Measurements from ENCODE around the gene MRPL52. TPM values are rescaled to one million over a fixed set of nuclear protein-coding genes. Genes with fewer than 3 reads are reported as not detected.
A peak's percentile ranks its signal among the peaks of the same experiment; 100 is the strongest.

The MRPL52 gene
- total and polyA plus RNA-seq, 12 donors = 90.1 to 300 (median 113) TPM

GRCh38 chr14:22798528-22798927 is 31.2 kb upstream of the MRPL52 start:
- intact Hi-C loops (cut with DNase I) = no loop called here
- WGBS, 2 donors = 62 to 64% methylated on average over 2 of the region's 2 CpGs
- ATAC-seq (peak in 2 of 8 donors; percentile 31 to 47), DNase-seq (no peak)
- Histone ChIP-seq H3K4me1 (peaks cover 0 to 45% (median 0%) of the 10 kb centered on the region in 9 donors), H3K27ac (peak overlapping the region in 1 of 10 donors; percentile 64), H3K36me3 (no peaks in the 10 kb centered on the region), H3K9me3 (no peaks in the 10 kb centered on the region), H3K27me3 (no peaks in the 10 kb centered on the region), H3K4me3 (no peak overlapping the region)
- TF ChIP-seq CTCF (IDR thresholded peaks at IDR 0.05) = no peak

- Histone ChIP-seq H3K27me3 (no peaks in the 10 kb centered on the region), H3K4me1 (peaks cover 0 to 53% (median 0%) of the 10 kb centered on the region in 9 donors), H3K9me3 (no peaks in the 10 kb centered on the region), H3K27ac (no peak overlapping the region), H3K4me3 (no peak overlapping the region), H3K36me3 (no peaks in the 10 kb centered on the region)
- intact Hi-C loops (cut with DNase I) = no loop called here
- TF ChIP-seq CTCF (IDR thresholded peaks at IDR 0.05) = no peak
- WGBS, 2 donors = 91 to 93% methylated on average over 10 of the region's 10 CpGs
- DNase-seq (no peak), ATAC-seq (no peak)
Observed at GRCh38 chr14:22800346-22800745, 29.3 kb upstream of the MRPL52 start.

- Histone ChIP-seq H3K9me3 (no peaks in the 10 kb centered on the region), H3K27ac (no peak overlapping the region), H3K36me3 (no peaks in the 10 kb centered on the region), H3K4me3 (no peak overlapping the region), H3K27me3 (no peaks in the 10 kb centered on the region), H3K4me1 (peaks cover 0 to 53% (median 0%) of the 10 kb centered on the region in 9 donors)
- TF ChIP-seq CTCF (IDR thresholded peaks at IDR 0.05) = no peak
- DNase-seq (no peak), ATAC-seq (no peak)
- intact Hi-C loops (cut with DNase I) = no loop called here
- 75 to 79% methylated on average over 8 of the region's 8 CpGs for WGBS, 2 donors
Observed at GRCh38 chr14:22801716-22802115, 28.0 kb upstream of the MRPL52 start.

- no peak overlapping the region for H3K4me3 ChIP-seq
- WGBS, 2 donors = 88% methylated on average over 12 of the region's 12 CpGs
- H3K36me3 ChIP-seq = no peaks in the 10 kb centered on the region
- H3K4me1 ChIP-seq = peaks cover 0 to 45% (median 0%) of the 10 kb centered on the region in 9 donors
- no peak for TF ChIP-seq CTCF (IDR thresholded peaks at IDR 0.05)
- DNase-seq = no peak
- H3K9me3 ChIP-seq = no peaks in the 10 kb centered on the region
- no peak for ATAC-seq
- no peaks in the 10 kb centered on the region for H3K27me3 ChIP-seq
- H3K27ac ChIP-seq = no peak overlapping the region
- intact Hi-C loops (cut with DNase I) = no loop called here
Observed at GRCh38 chr14:22802860-22803686, 26.6 kb upstream of the MRPL52 start.
